H1 (cell line): ENCODE data around the gene NOLC1. TPM values are rescaled to one million over a fixed set of nuclear protein-coding genes. Genes with fewer than 3 reads are reported as not detected.

ENCODE experiments used
- EZH2 ChIP-seq: fragments of 200-600 bp; sonication (generic); IDR thresholded peaks from 2 replicates; pipeline ENCODE4 v1.7.1; 2012; ENCODE audit warnings: low read depth, mild to moderate bottlenecking, moderate library complexity, low read length, inconsistent platforms; ENCODE audit not compliant: severe bottlenecking
- polyA plus RNA-seq, 7 experiments: library from polyadenylated mRNA; depleted of rRNA in 3 of 7; stranded (reverse) in 5 of 7; unstranded in 2 of 7; fragments of >200 nt in 5 of 7; fragments of 200-250 nt in 2 of 7; gene quantifications; 1 replicate in 5 of 7; 2 replicates in 1 of 7; 4 replicates in 1 of 7; pipeline versions ENCODE4 v1.2.1 to v1.2.3, GENCODE V29; 2011 to 2013; ENCODE audit warnings: missing spikeins in 2 of 7, mixed read lengths in 2 of 7
- total RNA-seq: library from RNA; stranded (reverse); fragmentation: NEBNext Ultra II Directional; extraction: Animal tissue kit (Norgen Biotek cat#: 25700); gene quantifications from 2 replicates; pipeline ENCODE4 v1.2.1, GENCODE V29; 2021

NOLC1 gene
- total and polyA plus RNA-seq, 2 of the 8 experiments (the other 6 are each of a cell fraction or from before 2014, with no cell fraction given) = 86.3 to 191 TPM

GRCh38 chr10:102115775-102116174 is 36.4 kb upstream of the NOLC1 start (continued):
- no peak for TF ChIP-seq EZH2
